HL-60/S4 treated with phorbol 12-myristate 13-acetate at 8.2 ng/mL for 4 days and 3 days (cell line): ENCODE measurements around the gene DAB1.

ENCODE experiments used
- in situ Hi-C: fragments of 300-500 bp; cut with MboI; formaldehyde crosslinking; loops from 2 replicates; pipeline ENCODE4 v1.15.0; 2022; ENCODE audit warnings: low sequenced_read_pairs

The DAB1 gene

DNA sequence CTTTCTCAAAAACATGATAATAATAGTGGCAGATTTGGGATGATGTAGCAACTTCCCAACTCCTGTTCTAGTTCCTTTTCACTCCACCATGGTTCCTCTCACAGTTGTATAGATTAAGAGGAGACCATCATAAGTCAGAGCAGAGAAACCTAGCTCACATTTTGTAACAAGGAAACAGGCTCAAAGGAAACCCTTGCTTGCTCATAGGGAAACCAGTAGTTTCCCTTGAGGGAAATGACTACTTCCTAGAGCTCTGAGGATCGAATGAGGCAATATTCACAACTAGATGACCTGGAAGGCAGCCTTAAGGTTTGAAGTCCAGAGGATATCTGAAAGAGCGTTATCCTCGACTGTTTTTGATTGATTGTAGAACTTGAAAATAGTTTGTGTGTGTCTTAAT, 382.0 kb downstream of the DAB1 start:
- in situ Hi-C loops: no loop called here

DNA sequence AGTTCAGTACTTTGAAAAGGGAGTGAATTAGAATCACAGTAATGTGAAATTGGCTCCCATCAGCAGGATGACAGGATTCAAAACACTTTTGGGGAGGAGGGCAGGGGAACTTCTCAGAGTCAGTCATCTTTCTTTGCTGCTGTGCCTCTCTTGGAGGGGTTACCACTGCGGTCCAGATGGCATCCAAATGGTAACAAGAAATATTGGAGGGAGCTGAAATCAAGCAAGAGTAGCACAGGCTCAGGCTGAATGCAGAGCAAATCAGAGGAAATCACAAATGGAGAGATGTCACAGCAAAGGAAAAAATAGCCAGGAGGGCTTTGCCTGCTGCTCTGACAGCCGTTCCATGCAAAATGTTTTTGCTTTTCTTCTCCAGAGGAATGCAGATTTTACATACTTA, 383.0 kb downstream of the DAB1 start:
- in situ Hi-C loops: no loop called here

DNA sequence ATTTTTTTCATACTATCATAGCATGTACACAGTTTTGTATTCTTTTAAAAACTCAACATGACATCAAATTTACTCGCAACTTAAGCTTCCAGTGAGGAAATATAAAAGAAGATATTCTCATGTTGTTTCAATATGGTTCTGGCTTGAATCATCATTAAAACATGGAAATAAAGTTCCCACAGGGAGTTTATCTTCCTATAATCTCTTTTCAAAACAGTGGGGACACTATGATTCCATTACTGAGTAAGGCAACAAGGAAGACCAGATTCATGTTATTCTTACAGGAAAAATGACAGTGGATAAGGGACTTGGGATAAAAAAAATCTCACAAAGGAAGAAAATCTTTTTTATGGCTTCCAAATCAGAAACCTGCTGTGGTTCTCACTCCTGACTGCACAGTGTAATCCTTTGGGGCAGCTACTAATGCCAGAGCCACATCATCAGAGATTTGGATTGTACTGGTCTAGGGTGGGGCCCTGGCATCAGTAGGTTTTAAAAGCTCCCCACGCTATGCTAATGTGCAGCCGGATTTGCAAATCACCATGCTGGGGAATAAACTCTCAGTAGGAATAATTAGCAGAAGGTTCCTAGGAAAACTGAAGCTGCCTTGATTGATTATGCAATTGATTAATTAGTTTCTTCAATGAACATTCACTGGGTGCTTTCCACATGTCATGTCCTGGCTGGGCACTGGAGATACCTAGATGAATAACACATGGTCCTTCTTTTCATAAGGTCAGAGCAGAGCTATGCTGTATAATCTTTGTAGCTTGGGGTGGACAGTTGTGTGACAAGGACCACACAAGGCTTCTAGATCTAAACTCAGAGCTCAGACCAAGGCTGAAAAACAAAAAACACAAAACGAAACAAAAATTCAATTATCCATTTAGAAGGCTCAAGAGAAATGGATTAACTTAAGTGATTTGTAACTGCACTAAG, 386.9 kb downstream of the DAB1 start:
- in situ Hi-C loops: no loop called here

DNA sequence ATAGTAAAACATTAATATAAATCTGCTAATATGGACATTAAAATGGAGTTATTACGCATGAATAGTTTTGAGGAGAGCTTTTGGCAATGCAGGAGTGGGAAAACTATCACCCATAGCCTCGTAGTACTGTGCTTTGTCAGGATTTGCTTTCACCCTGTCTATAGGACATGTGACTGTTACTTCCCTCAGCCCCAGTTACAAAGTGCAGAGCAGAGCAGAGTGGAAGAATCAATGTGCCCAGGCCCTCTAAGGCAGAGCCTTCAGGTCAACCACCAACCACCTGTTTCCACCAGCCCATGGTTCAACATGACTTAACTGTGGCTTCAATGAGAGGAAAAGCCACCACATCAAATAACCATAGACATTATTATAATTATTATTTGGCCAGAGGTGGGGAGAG, 389.1 kb downstream of the DAB1 start:
- in situ Hi-C loops: no loop called here

DNA sequence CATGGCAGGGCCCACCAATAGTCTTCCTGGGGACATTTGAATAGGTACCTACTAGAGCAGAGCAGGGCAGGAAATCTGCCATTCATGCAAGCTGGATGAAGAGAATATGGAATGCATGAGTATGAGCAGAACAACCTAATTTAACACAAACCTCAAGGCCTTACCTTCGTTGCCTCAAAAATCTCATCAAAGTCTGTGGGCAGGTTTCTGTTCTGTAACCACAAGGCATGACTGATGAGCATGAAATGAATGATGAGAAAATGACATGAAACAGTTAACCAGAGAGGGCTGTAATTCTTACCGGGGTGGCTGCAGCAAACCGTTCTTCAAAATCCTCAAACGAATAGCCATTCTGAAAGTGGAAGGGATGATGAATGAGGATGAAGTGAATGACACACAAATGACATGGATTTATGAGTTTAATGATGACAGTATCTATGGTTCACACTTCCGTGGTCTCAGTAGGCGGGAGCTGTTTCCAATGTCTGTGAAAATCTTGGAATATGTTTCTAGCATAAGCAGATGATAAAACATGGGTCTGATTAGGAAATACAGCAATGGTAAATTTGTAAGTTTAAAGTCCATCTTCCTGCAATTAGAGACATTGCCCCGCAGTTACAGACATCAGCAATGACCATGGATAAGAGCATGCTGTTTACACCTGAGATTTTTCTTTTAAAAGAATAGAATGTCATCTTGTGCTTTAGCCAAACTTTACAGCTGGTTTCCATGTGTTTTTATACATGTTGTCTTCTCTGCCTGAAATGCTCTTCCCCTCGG, 390.4 kb downstream of the DAB1 start:
- in situ Hi-C loops: no loop called here

DNA sequence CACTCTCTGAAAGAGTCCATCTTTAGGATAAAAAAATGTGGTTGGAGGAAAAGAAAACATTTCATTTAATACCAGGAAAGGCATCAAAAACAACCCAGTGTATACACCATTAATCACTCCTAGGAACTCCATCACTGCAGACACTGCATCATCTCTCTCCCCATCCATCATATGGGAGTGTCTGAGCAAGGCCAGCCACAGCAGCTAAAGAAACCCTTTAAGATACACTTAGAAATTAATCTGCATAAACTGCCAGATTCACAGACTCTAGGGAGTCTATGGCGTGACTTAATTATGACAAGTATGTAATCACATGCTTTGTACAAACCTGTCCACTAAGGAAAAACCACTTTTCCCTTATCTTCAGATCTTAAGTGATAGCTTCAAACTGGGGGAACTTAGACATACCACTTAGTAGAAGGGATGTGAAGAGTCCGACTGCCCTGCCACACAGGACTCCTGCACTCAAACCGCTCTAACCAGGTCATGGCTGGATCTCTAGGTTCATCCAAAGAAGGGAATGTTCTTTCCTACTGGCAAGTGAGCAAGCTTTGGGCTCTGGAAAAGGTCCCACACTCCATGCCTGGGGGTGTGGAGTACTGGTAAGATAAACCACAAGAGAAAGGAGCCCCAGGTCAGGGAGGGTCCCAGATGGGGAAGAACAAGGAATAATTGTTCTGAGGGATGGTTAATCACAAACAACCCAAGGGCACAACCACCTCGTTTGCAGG, 397.1 kb downstream of the DAB1 start:
- in situ Hi-C loops: no loop called here

DNA sequence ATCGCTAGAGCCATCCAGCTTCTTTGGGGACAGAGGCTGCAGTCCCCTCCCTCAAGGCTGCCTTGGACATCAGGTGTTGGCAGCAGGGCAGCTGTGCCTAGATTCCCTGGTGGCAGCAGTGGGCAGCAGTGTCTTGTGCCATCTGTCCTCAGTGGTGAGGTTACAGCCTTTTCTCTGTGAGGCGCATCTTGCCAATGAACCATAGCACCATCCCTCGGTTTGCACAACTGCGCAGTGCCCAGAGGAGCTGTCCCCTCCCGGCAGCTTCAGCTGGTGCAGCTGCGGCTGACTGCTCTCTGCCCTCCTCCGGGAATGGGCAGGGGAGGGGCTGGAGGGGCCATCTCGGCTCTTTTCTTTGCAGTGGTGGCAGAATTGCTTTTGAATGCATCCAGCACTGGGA, 399.0 kb downstream of the DAB1 start:
- in situ Hi-C loops: no loop called here

DNA sequence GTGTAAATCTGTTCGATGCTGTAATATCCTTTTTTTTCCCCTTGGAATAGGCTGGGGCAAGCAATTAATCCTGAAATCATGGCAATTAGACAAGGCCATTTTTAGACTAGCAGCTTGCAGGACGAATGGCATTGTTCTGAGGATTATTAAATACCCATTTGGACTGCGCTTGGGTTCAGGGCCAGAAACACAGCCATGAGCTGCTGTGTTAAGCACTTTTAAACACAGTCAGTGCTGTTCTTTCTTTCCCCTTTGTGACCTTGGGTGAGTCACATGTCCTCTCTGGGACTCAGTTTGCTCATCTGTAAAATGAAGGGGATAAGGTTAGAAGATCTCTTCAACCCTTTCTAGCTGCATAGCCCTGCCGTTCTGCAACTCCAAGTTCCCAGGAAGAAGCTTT, 399.4 kb downstream of the DAB1 start:
- in situ Hi-C loops: no loop called here

DNA sequence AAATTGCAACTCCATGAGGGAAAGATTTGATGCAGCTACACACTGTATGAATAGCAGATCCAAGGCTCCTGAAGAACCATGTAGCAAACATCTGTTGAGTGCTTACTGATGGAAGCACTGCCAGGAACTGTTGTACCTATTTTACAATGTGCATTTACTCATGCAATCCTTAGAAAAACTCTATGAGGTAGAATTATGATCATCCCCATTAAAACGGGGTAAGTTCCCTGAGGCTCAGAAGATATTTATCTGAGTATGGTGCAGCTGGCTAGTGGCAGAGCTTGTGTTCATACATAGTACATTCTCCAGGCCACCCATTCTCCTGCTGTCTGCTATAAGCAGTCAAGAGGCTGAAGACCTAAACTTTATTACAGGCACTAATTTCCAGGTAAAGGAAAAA, 403.6 kb downstream of the DAB1 start:
- in situ Hi-C loops: no loop called here

DNA sequence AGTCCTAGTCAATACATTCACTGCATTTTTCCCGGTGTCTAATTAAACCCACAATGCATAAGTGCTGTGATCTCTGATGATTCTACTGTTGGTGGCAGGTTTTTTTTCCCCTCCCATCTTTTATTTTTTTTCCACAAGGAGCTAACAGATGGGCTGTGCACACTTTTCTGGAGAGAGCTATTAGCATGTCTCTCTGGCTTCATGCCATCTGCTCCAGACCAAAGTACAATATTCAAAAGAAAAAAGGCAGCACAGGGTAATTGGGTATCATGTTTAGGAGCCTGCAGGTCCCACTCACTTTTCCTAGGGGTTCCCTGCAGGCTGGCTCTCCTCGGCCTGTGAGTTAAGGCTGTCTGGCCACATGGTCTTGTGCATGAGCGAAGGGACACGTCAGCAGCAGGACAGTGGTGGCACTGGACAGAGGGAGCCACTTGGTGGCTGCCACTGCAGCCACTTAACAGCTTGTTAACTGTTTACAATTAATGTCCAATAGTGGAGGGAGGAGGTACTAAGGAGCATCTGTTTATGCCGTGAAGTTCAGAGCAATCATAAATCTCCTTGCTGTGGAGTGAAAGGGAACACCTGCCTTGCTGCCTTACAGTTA, 404.5 kb downstream of the DAB1 start:
- in situ Hi-C loops: no loop called here

DNA sequence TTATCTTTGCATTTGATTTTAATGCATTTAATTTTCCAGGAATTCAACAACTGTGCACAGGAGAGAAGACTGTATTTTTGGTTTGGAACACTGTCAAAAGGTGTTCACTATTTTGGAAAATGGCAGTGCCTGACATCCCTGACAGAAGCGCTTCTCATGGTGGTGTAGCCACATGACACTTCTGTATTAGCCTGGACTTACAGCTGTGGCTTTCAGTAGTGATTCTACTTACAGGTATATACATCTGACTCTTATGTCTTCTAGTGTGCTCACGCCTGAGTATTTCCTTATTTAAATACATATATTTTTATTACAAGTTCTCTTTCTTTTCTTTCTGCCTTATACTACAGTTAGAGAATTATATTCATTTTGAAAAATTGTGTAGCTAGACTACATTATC, 405.7 kb downstream of the DAB1 start:
- in situ Hi-C loops: no loop called here

DNA sequence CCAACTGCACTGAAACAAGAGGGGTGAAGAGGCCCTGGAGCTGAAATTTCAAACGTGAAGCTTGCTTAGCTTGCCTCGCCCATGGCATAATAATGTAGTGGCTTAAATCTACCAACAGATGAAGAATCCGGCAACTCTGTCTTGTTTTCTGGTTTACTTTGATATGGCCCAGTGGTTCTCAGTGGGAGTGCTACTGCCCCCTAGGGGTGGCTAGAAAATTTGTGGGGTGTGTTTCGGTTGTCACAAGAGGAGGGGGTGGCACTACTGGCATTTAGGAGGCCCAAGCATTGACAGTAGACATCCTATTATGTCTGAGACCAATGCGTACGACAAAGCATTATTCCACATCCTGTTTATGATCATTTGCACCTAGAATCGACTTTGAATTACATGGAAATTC, 406.1 kb downstream of the DAB1 start:
- in situ Hi-C loops: no loop called here

DNA sequence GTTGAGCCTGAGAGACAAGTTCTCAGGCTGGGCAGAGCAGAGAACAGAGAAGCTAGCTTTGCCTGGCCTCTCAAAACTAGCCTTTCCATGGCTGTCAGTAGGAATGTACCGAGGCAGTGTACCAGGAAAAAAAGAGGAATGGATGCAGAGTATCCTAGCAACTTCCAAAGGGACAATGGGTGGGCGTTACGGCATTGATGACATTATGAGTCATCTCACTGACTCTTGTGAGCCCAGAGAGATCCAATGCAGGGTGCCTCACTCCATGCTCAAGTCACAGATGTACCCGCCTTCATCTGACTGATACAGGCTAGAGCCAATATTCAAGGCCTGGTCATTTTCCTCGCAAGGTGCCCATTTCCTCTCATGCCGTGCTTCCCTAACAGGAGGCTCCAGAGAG, 406.7 kb downstream of the DAB1 start:
- in situ Hi-C loops: no loop called here

DNA sequence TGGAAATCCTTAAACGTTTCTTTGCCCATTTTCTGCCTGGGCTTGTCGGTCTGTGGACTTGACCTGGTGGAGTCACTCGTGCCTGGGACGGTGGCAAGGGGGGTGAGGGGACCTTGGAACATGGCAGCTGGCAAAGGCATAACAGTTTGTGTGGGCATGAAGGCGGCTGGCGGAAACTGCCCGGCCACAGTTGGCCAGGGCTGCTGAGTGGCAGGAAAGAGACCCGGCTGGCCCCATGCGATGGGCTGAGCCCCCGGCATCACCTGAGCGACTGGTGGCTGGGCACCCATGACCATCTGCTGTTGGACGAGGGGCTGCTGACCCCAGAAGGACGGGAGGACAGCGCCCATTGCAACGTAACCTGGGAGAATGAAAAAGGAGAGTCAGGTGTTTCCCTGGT, 408.8 kb downstream of the DAB1 start:
- in situ Hi-C loops: no loop called here

DNA sequence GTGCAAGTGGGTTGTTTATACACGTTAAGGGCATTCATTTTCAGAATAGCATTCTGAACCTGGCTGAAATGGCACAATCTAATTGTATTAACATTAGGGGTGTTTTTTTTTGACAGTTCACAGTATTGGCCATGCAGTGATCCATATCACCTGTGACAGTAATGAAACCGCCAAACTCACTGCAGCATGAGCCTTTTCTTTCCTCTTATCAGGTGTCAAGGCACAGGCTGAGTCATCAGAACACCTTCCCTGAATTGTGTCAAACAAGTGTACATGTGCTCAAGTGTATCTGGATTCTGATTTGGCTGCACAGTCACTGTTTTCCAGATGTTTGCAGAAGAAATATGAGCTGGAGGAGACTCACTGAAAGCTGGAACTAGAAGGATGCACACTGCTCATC, 410.3 kb downstream of the DAB1 start:
- in situ Hi-C loops: no loop called here

DNA sequence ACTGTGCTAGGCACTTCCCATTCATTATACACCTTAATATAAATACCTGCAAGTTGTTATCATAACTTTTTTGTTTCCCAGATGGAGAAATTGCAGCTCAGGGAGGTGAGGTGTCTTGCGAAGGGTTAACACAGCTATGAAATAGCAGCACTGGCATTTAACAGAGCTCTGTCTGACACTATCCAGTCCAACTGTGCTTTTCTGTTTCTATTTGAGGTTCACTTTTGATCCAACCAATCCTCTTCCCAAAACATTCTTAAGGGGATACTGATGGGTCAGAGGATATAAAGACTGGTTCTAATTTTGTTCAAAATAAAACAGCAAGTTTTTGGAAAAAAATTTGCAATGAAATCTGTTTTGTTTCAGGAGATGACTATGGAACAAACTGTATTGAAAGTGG, 411.5 kb downstream of the DAB1 start:
- in situ Hi-C loops: no loop called here

DNA sequence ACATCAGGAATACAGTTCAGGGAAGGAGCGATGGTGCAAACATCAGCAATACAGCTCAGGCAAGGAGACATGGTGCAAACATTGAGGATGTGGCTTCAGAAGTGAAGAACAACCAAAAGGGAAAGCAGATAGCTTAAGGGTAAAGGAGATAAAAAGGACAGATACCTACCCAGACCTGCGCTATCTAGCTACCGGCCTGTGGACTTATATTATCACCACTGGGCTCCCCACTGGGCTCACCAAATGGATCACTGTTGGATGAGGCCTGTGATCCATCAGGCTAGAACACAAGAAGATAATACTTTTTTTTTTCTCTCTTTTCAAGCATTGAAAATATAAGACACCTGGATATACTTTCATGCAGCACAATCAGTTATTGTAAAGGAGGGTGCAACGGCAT, 413.3 kb downstream of the DAB1 start:
- in situ Hi-C loops: no loop called here

DNA sequence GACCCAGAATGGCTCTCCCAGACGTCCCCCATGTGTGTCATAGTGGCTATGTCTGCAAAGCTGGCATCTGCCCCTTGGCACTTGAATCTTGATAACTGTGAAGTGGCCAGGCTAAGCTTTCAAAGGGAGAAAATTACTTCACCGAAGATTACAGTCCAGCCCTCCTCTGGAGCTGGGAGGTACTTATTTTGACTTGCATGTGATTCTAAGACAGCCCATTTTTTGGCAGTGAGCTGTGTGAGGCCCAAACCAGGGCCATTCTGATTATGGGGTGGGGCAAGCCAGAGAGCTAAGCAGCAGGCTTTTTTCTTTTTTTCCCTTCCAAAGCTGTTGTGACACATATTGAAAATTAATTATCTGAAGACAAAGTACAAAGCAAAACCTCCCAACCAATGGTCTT, 415.9 kb downstream of the DAB1 start:
- in situ Hi-C loops: no loop called here

DNA sequence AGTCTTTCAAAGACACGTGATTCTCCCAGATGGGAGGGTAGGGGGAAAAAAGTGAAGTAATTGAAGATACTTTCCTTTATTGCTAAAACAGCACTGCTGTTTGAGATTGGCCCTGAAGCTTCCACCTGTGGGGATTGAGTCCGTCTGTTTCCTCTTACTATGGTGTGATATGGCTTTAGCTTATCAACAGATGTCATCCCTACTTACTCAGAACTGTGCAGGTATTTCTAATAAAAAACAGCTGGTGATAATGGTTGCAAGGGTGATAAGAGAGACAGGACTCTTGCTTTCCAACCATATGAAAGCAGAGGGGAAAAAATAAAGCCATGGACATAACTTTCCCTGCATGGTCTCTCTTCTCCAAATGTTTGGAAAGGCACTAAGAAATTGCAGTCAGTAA, 416.4 kb downstream of the DAB1 start:
- in situ Hi-C loops: no loop called here

DNA sequence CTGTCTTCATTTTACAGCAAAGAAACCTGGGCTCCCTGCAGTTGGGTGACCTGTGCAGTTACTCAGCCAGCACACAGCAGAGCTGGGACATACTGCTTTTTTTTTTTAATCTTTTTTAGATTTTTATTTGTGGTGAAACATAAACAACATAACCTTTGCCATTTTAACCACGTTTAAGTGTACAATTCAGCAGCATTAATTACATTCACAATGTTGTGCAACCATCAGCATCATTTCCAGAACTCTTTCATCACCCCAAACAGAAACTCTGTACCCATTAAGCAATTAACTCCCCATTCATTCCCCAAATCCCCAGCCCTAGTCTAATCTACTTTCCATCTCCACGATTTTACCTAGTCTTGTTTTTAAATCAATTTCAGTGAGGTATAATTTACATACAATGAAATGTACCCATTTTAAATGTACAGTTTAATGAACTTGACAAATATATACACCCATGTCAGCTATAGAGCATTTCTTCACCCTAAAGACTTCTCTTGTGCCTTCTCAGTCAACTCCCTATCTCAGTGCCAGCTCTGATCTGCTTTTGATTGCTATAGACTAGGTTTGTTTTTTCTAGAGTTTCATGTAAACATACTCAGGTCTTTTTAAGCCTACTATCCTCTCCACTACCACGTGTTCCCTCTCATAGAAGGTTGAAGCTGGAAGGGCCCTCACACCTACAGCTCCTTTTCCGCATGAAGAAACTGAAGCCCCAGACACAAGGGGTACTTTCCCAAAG, 420.3 kb downstream of the DAB1 start:
- in situ Hi-C loops: no loop called here
